NCI-H2107 (cell line): ENCODE results near the gene TRAM2.

Source experiments
- DNase-seq: peaks from one replicate; lab custom pipeline; 2025; lab: John Stamatoyannopoulos, UW

TRAM2 gene

DNA sequence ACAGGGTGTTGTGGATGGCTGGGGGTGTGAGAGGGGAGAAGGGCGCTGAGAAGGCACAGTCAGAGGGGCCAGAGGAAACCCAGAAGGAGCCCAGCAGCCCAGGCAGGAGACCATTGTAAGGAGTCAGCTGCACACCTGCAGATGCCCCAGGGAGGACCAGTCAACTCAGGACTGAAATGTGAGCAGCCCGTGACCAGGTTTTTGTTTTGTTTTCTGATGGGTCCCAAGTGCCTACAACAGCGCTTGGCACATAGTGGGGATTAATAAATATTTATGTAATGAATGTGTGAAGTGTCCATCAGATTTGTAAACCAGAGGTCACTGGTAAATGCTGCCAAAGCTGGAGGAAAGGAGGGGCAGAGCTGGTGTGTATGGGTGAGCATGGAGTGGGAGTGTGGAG, 30.2 kb downstream of the TRAM2 start:
- no peak for DNase-seq

- DNase-seq, result no peak
Measured at GRCh38 chr6:52546192-52546591, 30.7 kb downstream of the TRAM2 start.

- no peak for DNase-seq
Measured at GRCh38 chr6:52545406-52546119, 31.3 kb downstream of the TRAM2 start.

DNA sequence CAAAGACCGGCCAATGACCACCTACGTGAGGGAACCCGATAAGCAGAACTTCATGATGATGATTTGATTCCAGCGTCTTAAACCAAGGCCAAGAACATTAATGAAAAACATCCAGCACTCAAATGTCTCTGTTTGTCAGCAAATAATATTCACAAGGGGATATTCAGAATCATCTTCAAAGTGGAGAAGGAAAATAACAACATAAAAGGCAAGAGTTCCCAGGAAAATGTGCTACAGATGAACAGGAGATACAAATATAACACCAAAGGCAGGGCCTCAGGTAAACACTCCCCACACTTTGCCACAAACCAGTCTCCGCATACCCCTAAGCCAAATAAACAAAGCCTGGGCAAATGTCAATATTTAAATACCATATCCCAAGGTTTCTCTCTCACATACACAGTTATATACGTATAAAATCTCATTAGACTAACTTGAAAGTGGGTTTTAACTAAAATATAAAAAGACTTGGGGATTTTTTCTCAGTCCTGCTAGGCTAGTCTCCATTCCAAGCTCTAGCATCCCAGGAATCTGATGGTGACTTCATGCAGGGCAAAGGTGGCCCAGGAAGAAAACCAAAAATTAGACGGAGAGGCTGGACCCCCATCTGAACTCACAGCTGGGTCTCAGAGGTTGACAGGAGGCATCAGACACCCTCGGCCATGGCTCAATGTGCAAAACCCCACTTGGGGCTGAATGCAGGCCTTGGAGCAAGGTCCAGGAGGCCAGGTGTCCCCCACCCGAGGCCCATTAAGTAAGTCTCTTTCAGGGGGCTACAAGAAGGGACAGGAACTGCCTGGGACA, 32.1 kb downstream of the TRAM2 start:
- DNase-seq, result no peak

DNA sequence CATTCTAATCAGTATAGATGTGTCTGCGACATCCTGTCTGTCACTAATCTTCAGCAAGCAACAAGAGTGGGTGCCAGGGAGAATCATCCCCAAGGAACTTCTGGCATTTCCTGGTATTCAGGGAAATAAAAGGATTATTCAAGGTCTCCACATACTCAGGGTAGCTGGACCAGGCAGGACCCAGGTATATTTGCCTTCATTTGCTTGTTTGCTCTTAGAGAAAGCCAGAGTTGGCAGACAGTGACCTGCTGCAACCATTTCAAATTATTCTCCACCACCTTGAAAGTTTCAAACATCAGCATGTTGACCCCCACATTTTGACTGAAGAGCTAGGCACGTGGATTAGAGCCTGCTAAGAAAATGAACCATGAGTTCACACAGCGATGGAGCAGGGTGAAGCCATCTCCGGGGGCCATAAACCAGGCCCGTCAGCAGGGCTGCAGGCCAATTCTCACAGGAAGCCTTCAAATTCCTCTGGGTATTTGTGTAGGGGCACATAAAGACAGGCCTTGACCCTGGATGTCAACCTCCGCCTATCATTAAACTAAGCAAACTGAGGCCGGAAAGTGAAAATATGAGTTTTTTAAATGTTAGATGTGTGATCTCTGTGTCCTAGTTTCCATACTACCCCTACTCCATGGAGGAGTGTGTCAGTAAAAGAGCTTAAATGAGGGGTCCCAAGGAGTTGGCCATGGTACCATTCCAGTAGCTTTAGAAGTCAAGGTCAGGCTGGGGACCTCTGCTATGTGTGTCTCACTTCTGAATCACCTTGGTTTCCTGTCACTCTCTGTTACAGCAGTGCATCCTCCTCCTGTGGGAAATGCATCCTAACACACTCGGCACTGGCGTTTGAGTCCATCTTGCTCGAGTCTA, 32.9 kb downstream of the TRAM2 start:
- no peak for DNase-seq

DNA sequence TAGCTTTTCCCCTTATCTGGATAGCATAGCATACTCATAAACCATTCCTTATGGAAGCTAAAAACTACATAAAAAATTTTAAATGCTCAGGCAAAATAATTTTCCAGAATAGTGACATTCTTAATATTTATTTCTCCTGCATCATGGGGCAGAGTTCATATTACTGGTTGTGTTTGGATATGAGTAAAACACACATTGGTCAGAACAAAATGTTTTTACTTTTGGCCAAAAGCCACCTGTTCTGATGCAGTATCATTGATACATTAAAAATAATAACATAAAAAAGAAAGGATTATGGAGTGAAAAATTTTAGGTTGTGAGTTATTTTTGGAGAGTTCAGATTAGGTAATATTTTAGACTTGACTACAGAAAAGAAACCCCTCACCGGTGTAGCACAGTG, 33.6 kb downstream of the TRAM2 start:
- no peak for DNase-seq

DNA sequence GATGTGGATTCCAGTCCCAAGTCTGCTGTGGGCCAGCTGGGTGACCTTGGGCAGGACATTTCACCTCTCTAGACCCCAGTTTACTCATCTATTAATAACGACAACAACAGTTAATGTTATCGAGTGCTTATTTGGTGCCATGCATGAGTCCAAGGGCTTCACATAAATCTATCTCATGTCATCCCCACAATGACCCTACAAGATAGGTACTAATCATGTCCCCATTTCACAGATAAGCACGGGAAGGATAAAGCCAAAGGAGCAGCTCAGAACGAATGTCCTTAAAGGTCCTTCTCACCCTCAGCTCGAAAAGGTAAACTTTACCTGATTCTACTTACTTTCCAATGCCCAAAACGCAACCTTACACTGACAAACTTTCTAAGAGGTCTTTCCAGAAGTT, 35.7 kb downstream of the TRAM2 start:
- DNase-seq, result no peak

GRCh38 chr6:52540286-52540902, 36.5 kb downstream of the TRAM2 start:
- DNase-seq, result no peak

- DNase-seq, result no peak
Measured at GRCh38 chr6:52539607-52540006, 37.3 kb downstream of the TRAM2 start.

- DNase-seq, result no peak
Measured at GRCh38 chr6:52538901-52539354, 37.9 kb downstream of the TRAM2 start.

DNA sequence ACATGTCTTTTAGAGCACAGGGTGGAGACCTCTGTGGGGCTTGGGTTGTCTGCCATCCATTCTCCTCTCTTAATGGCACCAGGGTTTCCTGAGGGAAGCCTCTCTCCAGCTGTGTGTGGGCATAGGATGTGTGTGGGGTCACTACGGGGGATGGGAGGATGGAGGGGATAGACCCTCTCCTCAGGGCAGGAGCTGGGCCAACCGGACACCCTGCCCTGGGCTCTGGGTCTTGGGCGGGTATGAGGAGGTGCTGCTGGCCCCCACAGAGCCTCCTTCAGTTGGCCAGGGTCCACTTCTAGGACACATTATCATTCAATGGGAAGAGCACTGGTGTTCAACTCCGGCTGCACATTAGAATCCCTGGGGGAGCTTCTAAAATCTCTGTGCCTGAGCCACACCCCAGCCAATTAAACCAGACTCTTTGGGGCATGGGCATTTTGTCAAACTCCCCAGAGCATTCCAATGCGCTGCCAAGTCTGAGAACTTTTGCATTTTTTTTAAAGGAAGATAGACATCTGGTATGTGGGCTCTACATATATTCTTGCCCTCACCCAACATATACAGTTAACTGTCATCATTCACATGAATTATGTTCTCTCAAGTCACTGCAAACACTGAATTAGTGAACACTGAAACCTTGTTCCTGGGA, 38.5 kb downstream of the TRAM2 start:
- no peak for DNase-seq

DNA sequence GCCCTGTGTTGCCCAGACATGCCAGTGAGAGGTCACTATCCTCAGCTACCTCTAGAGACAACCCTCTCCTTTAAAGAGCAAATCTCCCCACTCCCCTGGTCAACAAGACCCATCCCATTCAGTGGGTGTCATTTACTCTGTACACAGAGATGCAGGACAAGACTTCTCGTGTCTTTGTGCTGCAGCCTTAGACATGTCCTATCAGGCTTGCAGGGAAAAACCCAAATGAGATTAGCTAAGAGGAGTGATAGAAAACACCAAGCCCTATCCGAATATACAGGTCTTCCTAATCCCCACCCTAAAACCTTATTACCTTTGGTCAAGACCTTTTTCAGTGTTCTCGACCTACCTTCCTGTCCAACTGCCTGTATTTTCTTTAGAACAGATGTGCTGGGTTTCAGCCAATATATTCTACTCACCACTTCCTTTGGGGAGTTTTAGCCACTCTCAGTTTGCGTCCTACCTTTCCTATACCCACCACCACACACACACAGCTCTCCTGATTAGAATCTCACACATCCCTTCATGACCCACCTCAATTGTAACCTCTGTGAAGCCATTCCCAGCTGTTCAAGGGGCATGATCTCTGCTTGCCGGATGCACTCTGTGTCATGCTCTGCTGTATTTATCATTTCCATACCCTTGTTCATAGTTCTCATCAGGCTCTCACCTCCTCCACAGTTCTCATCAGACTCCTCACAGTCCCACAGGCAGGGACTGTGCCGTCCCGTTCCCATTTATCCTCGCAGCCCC, 39.7 kb downstream of the TRAM2 start:
- DNase-seq, result no peak

DNA sequence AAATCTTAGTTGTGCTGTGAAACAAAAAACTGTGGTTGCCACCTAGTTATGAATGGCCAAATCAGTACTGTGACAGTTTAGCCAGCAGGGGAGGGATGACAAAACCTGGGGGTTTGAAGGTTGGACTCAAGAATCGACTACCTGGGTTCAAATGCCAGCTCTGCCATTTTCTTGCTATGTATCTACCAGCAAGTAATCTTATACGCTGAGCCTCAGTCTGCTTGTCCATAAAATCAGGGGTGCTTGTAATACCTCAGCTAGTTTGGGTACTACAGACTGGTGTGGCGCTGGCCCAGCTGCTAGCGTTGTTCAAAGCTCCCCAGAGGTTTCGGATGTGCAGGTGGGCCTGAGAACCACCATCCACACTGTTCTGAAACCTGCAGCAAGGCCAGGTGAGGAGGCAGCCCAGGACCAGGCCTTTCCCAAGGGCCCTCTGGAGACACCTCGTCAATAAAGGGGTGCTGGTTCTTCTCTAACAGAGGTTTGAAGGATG, 40.4 kb downstream of the TRAM2 start:
- DNase-seq, result no peak

- DNase-seq, result no peak
Measured at GRCh38 chr6:52535711-52536423, 41.0 kb downstream of the TRAM2 start.

DNA sequence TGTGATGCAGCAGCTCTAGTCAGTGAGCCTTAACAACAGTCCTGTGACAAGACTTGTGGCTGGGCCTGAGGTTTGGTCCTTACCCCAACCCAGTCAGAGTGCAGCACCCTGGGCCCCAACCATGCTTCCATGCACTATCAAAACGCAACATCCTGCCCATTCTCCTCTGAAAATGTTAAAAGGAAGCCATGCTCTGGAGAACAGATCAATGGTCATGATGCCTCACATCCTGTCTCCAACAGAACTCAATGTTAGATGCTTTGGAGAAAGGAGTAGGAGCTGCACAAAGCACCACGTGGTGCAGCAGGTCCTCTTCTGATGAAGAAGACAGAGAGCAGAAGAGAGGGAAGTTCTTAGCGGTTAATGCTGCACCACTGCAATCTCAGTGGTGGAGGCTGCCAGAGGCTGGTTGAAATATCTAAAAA, 41.9 kb downstream of the TRAM2 start:
- no peak for DNase-seq

DNA sequence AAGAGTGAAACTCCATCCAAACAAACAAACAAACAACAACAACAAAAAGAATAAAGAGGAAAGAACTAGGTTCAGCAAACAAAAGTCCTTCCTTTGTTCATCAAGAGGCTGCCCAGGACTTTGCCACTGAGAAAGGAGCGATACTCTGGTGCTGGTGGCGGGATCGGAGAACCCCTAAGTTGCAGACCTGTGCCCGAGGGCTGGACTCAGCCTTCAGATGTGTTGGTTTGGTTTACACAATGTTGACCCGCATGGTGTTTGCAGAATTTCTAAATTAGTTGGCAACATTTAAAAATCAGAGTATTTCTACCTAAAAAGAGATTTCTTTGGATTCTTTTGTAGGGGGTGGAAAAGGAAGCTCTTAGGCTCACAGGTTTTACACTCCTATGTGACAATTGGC, 42.5 kb downstream of the TRAM2 start:
- DNase-seq, result no peak

GRCh38 chr6:52533491-52533890, 43.4 kb downstream of the TRAM2 start:
- no peak for DNase-seq

DNA sequence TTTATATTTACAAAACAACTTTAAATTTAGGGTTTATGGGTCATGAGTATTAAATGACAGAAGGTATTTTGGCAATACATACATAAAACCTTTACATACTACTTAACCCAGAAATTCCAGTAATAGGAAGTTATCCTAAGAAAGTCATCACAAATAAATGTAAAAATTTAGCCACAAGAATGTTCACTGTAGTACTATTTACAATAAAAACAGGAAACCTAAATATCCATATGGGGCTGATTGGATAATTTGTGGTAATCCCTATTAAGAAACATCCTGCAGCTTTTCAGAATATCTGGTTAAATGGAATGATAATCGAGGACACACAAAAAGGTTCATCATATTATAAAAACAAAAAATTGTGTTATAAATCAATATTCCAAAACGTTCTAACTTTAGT, 44.4 kb downstream of the TRAM2 start:
- DNase-seq, result no peak

GRCh38 chr6:52531834-52532233, 45.0 kb downstream of the TRAM2 start:
- no peak for DNase-seq

GRCh38 chr6:52531396-52531795, 45.5 kb downstream of the TRAM2 start:
- DNase-seq, result no peak
